HG03135 (cell line): Measurements from ENCODE around the gene SLCO4A1.

ENCODE experiments used
- ATAC-seq: cut with Tn5 transposase; IDR thresholded peaks from one replicate; pipeline ENCODE4 v1.9.1; 2021; ENCODE audit warnings: mild to moderate bottlenecking, moderate library complexity; ENCODE audit not compliant: unreplicated experiment

Gene SLCO4A1

GRCh38 chr20:62650551-62651284, 8.4 kb downstream of the SLCO4A1 start:
- ATAC-seq, result no peak

DNA sequence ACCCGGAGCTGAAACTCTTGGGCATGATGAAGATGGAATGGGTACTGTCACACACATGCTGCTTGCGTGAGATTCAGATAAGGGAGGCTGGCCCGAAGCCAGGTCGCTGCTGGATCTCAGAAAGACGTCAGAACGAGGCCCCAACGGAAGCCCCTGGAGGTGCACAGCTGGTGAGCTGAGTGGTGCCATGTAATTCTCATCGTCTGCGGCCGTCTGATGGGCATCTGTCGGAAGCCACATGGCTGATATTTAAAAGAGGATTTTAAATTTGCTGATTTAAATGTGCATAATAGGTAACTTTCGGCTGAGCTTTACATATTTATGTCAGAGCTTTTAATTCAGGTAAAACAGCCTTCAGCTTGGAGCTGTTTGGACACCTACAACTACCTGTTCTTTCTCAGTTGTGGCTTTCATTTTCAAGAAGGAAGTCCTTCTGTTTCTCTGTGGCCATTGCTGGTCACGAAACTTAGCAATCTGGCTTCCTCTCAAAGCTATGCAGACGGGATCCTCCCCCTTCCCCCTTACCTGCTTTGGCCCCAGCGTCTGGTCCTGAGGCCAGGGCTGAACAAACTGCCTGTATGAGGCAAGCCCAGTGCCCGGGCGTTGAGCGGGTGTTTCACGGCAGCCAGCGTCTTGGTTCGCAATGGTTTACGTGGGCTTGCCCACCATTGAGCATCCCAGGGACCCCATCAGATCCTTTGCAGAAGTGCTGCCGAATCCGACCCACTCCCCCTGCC, 9.2 kb downstream of the SLCO4A1 start:
- peak; percentile 59 for ATAC-seq

GRCh38 chr20:62652041-62652893, 10.0 kb downstream of the SLCO4A1 start:
- ATAC-seq, result peak; percentile 47

- no peak for ATAC-seq
Observed at GRCh38 chr20:62652894-62653305, 10.6 kb downstream of the SLCO4A1 start.

DNA sequence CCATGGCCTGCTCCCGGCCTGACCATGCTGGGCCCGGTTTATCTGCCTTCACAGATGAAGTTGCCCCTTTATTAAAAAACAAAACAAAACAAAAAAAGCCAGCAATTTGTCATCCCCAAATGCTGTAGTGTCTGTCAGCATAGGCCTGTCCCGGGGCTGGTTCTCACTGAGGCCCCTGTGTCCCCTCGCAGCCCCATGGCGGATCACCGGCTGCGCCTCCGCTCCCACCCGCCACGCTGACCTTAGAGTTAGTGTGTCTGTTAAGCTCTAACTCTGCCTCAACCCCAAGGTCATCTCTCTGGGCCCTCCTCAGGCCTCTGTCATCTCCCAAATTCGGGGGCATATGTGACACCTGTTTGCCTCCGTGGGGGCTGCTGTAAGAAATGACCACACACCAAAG, 11.1 kb downstream of the SLCO4A1 start:
- ATAC-seq, result no peak

DNA sequence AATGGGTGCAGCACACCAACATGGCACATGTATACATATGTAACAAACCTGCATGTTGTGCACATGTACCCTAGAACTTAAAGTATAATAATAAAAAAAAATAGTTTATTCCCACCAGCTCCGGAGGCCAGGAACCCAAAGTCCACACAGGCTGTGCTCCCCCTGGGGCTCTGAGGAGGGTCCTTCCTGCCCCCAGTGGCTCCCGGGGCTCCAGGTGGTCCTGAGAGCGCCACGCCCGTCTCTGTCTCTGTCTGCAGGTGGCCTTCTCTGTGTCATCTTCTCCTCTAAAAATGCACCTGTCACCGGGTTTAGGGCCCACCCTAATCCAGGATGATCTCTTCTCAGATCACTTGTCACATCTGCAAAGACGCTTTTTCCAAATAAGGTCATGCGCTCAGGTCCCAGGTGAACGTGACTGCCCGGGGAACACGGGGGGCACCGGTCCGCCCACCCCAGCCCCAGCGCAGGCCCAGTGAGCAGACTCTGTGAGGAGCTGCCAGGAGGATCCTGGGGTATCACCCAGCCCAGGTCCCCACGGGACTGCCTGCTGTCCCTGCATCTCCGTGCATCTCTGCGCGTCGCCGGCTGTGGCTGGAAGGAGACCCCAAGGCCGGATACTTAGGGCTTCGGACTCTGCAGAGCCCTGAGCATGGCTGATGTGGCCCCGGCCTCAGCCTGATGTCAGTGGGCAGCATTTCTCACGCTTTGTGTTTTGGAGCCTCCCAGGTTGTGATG, 11.8 kb downstream of the SLCO4A1 start:
- ATAC-seq, result no peak

- no peak for ATAC-seq
Observed at GRCh38 chr20:62655282-62656196, 13.2 kb downstream of the SLCO4A1 start.

- no peak for ATAC-seq
Observed at GRCh38 chr20:62656197-62656918, 14.1 kb downstream of the SLCO4A1 start.

DNA sequence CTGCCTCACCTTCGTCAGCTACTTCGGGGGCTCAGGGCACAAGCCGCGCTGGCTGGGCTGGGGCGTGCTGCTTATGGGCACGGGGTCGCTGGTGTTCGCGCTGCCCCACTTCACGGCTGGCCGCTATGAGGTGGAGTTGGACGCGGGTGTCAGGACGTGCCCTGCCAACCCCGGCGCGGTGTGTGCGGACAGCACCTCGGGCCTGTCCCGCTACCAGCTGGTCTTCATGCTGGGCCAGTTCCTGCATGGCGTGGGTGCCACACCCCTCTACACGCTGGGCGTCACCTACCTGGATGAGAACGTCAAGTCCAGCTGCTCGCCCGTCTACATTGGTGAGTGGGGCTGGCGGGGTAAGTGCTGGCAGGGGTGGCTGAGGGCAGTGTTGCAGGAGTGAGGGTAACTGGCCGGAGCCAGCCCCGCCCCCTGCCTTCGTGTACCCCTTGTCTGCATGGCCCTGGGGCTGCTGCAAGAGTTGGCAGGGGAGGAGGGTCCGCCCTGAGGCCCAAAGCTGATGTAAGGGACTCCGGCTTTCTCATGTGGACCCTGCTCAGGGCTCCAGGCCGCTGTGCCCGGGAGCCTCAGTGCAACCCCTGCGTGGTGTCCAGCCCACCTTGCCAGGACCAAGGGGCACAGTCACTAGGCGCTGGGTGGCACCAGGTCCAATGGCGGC, 14.8 kb downstream of the SLCO4A1 start:
- no peak for ATAC-seq

DNA sequence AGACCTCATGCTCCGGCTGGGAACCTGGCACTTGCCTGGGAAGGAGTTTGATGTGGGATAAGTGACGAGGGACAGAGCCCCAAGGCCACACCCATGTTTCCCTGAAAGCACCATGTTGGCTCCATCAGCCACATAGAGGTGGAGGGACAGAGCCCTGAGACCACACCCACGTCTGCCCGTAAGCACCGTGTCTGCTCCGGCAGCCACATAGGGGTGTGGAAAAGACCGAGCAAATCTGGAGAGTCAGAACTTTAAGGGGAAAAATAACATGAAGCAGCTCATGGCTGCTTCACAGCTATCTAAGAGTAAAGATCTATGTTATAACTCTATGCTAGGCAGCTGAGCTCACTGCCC, 15.3 kb downstream of the SLCO4A1 start:
- no peak for ATAC-seq

GRCh38 chr20:62657956-62658355, 15.7 kb downstream of the SLCO4A1 start:
- ATAC-seq, result no peak

DNA sequence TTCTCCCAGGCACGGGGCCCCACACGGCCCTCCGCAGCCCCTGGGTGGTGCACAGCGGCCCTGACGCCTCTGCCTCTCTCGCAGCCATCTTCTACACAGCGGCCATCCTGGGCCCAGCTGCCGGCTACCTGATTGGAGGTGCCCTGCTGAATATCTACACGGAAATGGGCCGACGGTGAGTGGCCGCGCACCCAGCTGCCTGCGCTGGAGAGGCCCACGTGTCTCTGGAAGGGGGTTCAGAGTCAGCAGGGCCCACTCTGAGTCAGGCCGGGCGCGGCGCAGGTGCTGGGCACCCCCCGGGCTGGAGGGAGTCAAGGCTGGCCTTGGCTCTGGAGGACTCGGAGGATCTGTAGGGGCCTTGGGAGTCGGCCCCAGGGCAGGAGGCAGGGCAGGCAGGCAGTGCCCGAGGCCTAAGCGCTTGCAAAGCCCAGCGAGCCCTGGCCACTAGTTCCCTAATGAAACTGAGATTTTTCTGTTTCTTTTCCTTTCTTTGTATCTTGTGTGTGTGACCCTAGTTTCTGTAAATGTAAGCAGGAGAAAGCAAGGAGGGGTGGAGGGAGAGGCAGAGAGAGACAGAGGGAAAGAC, 16.4 kb downstream of the SLCO4A1 start:
- ATAC-seq, result no peak

DNA sequence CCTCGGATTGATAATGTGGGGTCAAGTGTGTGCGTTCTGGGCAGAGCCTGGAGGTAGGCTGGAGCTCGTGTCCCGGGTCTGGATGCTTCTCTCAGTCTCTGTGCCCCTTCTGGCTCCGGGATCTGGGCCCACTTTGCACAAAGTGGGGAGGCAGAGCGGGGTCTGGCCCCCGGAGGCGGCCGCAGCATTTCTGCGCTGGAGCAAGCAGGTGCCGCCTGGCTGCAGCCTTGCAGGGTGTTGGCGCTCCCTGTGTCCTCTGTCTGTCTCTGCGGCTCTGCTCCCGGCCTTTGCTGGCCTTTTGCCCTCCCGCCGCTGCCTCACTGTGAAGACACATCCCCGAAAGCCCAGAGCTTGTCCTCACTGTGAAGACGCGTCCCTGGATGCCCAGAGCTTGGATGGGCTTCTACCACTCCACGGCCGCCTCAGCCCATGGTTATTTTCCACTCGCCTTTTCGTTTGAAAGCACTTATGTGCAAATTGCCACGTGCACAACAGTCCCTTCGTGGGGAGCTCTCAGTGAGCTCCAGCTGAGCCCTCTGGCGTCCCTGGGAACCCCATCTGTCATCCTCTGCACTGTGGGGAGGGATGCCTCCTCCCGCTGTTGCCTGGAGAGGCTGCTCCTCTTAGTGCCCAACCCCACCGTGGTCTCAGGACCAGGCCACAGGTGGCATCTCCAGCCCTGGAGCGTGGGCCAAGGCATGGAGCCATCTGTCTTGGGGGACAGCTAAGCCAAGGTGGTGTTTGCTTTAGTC, 17.4 kb downstream of the SLCO4A1 start:
- ATAC-seq, result no peak

- ATAC-seq, result no peak
Observed at GRCh38 chr20:62660240-62660615, 17.9 kb downstream of the SLCO4A1 start.

DNA sequence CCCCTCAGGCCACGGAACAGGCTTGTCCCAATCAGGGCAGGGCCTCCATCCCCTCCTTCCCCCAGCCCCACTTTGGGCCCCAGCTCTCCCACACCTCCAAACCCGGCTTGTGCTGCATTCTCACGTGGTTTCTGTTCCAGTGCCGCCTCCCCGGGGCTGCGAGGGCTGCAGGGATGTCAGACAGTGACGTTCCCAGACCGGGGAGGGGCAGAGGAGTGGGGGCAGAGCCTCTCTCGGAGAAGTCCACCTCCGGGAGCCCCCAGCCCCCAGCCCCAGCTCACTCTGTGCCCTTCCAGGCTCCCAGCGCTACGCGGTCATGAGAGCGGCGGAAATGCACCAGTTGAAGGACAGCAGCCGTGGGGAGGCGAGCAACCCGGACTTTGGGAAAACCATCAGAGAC, 18.5 kb downstream of the SLCO4A1 start:
- ATAC-seq, result no peak

DNA sequence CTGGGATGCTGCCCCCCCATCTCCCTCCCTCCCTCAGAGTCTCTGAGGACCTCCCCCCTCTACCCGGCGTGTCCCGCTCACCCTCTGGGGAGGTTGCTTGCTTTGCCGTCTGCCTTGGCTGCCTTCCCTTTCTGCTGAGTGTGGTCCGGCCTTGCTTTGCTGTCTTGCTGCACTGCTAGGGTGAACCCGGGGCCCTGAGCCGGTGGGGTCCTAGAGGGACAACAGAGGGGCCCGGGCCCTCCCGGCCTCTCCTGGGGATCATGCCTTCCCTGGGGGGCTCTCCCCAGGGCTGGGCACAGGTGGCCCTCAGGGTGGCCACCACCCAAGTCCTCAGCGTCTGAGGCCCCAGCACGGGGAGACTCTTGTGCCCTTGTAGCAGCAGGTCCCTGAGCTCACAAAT, 19.3 kb downstream of the SLCO4A1 start:
- ATAC-seq, result no peak

GRCh38 chr20:62662422-62662821, 20.1 kb downstream of the SLCO4A1 start:
- no peak for ATAC-seq
